ENCODE data around the gene TCF25.

- no peak for TF ChIP-seq CTCF (IDR thresholded peaks at IDR 0.05)
- TF ChIP-seq POLR2A (IDR thresholded peaks at IDR 0.05) = peak in 1 of 2 donors; percentile 62
These were observed 45.8 kb upstream of the TCF25 start for GRCh38 chr16:89827383-89828198.

All from adrenal gland (tissue), 5 donors.